GM12892 (cell line): Measurements from ENCODE around the gene LMCD1.

Source experiments
- POLR2A ChIP-seq: IDR thresholded peaks from 2 replicates; pipeline ENCODE4 v1.6.1; 2011; ENCODE audit warnings: low read depth, low read length, control low read depth
- POLR2AphosphoS5 ChIP-seq: IDR thresholded peaks from 2 replicates; pipeline ENCODE4 v1.6.1; 2011; ENCODE audit warnings: low read depth, low read length, control low read depth

DNA sequence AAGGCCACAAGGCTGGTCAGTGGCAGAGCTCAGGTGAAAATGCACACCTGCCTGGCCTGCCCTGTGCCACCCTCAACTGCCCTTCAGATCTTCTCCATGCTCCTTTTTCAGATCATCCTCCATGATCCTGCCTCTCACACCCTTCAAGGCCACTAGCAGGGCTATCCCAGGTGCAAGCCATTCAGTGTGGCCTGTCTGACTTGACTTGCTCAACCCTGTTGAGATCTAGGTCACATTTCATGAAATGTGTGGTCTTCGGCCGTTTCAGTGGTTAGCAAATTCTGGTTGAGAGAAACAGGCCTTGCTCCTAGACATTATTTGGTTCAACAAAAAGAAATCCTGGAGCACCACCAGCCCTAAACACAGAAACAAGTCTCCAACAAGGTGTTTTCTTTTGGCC lies 26.6 kb upstream of the LMCD1 start:
- TF ChIP-seq POLR2A = no peak
- no peak for TF ChIP-seq POLR2AphosphoS5
